GM12878 (cell line): ENCODE results near the gene ASGR2. TPM values are rescaled to one million over a fixed set of nuclear protein-coding genes. Genes with fewer than 3 reads are reported as not detected.

Source experiments
- ATAC-seq: fragments of 200-7000 bp; cut with Tn5 transposase; 3 replicates; pipeline ENCODE4 v1.9.1; 2020; ENCODE audit warnings: mild to moderate bottlenecking, moderate library complexity
- BruUV-seq: library from RNA; stranded (reverse); fragments of 400-500 nt; replicated peaks from 2 replicates; lab custom pipeline; 2021; lab: Mats Ljungman, UMichigan
- CTCF ChIA-PET: fragments of 300-600 bp; sonication (Branson Sonifier 250); formaldehyde crosslinking; extraction: SDS; loops from one replicate; lab custom pipeline; 2021; ENCODE audit warnings: inconsistent platforms; lab: Yijun Ruan, JAX
- POLR2A ChIA-PET: fragments of 350-600 bp; formaldehyde crosslinking; extraction: SDS; loops from one replicate; lab custom pipeline; 2021; ENCODE audit warnings: inconsistent platforms; lab: Charles Lee
- RAD21 ChIA-PET: fragments of 300-600 bp; sonication (Branson Sonifier 250); formaldehyde crosslinking; loops from one replicate; lab custom pipeline; 2023; ENCODE audit warnings: antibody characterized with exemption; ENCODE audit not compliant: unreplicated experiment; lab: Charles Lee
- SMC1A ChIA-PET: fragments of 300-600 bp; sonication (Branson Sonifier 250); formaldehyde crosslinking; loops from one replicate; lab custom pipeline; 2023; ENCODE audit not compliant: unreplicated experiment, uncharacterized antibody; lab: Charles Lee
- DNase-seq: peaks from one replicate; pipeline ENCODE4 v3.0.0-alpha.2; 2011; ENCODE audit warnings: low read depth, low spot score
- FAIRE-seq: peaks from 3 replicates; lab custom pipeline; 2011; peaks lifted over from hg19 to GRCh38; lab: Jason Lieb, UNC
- H2AFZ ChIP-seq: 2 replicates; pipeline ENCODE4 v1.6.0; 2011; ENCODE audit warnings: low read depth, low read length, control low read depth; ENCODE audit not compliant: control insufficient read depth
- H3K27ac ChIP-seq: 2 replicates; pipeline ENCODE4 v1.5.1; 2011; ENCODE audit warnings: control low read depth; ENCODE audit not compliant: control insufficient read depth, insufficient read depth
- H3K27me3 ChIP-seq, 2 experiments: replicated peaks in 1 of 2; 2 replicates each; pipeline versions ENCODE4 v1.6.0 to v1.6.1; 2011; ENCODE audit warnings: low read length in 1 of 2; ENCODE audit not compliant: control insufficient read depth in 2 of 2, insufficient read depth in 2 of 2
- H3K36me3 ChIP-seq, 2 experiments: 2 replicates each; pipeline ENCODE4 v1.5.1; 2011; ENCODE audit warnings: low read length in 1 of 2; ENCODE audit not compliant: control insufficient read depth in 2 of 2, insufficient read depth in 2 of 2
- H3K4me1 ChIP-seq: 2 replicates; pipeline ENCODE4 v1.6.1; 2011; ENCODE audit warnings: mild to moderate bottlenecking, low read length, moderate library complexity, mixed read lengths; ENCODE audit not compliant: control insufficient read depth, insufficient read depth
- H3K4me2 ChIP-seq: 2 replicates; pipeline ENCODE4 v1.6.0; 2011; ENCODE audit warnings: control low read depth; ENCODE audit not compliant: control insufficient read depth, insufficient read depth
- H3K4me3 ChIP-seq: fragments of 200-600 bp; sonication (generic); 2 replicates; pipeline ENCODE4 v1.5.1; 2016
- H3K79me2 ChIP-seq: 2 replicates; pipeline ENCODE4 v1.6.0; 2011; ENCODE audit warnings: low read length; ENCODE audit not compliant: control insufficient read depth, insufficient read depth
- H3K9ac ChIP-seq: 2 replicates; pipeline ENCODE4 v1.8.0; 2011; ENCODE audit warnings: low read length, control low read depth, mixed read lengths; ENCODE audit not compliant: control insufficient read depth, insufficient read depth
- H3K9me3 ChIP-seq: replicated peaks from 3 replicates; pipeline ENCODE4 v1.5.1; 2011; ENCODE audit warnings: mild to moderate bottlenecking, low read length; ENCODE audit not compliant: control insufficient read depth, insufficient read depth
- H4K20me1 ChIP-seq: 2 replicates; pipeline ENCODE4 v1.6.0; 2011; ENCODE audit not compliant: control insufficient read depth, insufficient read depth
- CBFB ChIP-seq: IDR thresholded peaks from 2 replicates; pipeline ENCODE4 v1.6.1; 2016; ENCODE audit warnings: antibody characterized with exemption, low read depth
- FOXK2 ChIP-seq: fragments of 450-650 bp; IDR thresholded peaks from 2 replicates; pipeline ENCODE4 v1.6.1; 2017; ENCODE audit warnings: mild to moderate bottlenecking, moderate library complexity
- IRF4 ChIP-seq: IDR thresholded peaks from 2 replicates; pipeline ENCODE4 v1.6.1; 2011; ENCODE audit warnings: low read depth, low read length
- MAX ChIP-seq: IDR thresholded peaks from 2 replicates; pipeline ENCODE4 v1.6.1; 2012; ENCODE audit warnings: low read depth, low read length, improper control_type of control experiment
- MTA2 ChIP-seq: fragments of 450-650 bp; IDR thresholded peaks from 2 replicates; pipeline ENCODE4 v1.6.1; 2016; ENCODE audit warnings: low read depth, mild to moderate bottlenecking, moderate library complexity
- NR2F1 ChIP-seq: fragments of 450-650 bp; conservative IDR thresholded peaks from 2 replicates; pipeline ENCODE4 v1.6.1; 2017; ENCODE audit warnings: mild to moderate bottlenecking
- PKNOX1 ChIP-seq: fragments of 450-650 bp; IDR thresholded peaks from 2 replicates; pipeline ENCODE4 v1.6.1; 2016; ENCODE audit warnings: mild to moderate bottlenecking
- ZNF592 ChIP-seq: fragments of 450-650 bp; IDR thresholded peaks from 2 replicates; pipeline ENCODE4 v1.6.1; 2017; ENCODE audit warnings: mild to moderate bottlenecking, moderate library complexity
- WGBS: methylation state at CpG from one replicate; pipeline ENCODE4 v1.1.6; 2016; ENCODE audit warnings: low lambda C conversion rate; ENCODE audit not compliant: insufficient replicate concordance, insufficient coverage; ENCODE audit errors: missing lambda C conversion rate; 5-methylcytosine and 5-hydroxymethylcytosine counted together
- in situ Hi-C: fragments of 300-500 bp; cut with MboI; formaldehyde crosslinking; loops from 9 replicates; pipeline ENCODE4 v1.14.3; 2018; ENCODE audit warnings: mixed read lengths
- intact Hi-C: fragments of 100-400 bp; cut with micrococcal nuclease; formaldehyde crosslinking; loops from one replicate; pipeline ENCODE4 v1.14.2; 2022; ENCODE audit not compliant: unreplicated experiment
- polyA plus RNA-seq, 11 experiments: library from polyadenylated mRNA; depleted of rRNA in 4 of 11; unstranded in 6 of 11; stranded (reverse) in 5 of 11; fragments of >200 nt; fragmentation: Nextera tagmentation in 4 of 11; fragmentation: Illumina TruSeq in 1 of 11; extraction: Ambion mirVana in 4 of 11; extraction: Trizol in 1 of 11; gene quantifications; 1 replicate in 1 of 11; 2 replicates in 10 of 11; pipeline versions ENCODE4 v1.2.1 to v1.2.3, GENCODE V29; 2011 to 2016; ENCODE audit warnings: inconsistent platforms in 2 of 11, missing spikeins in 2 of 11, low read depth in 1 of 11
- total RNA-seq, 4 experiments: library from RNA; depleted of rRNA in 3 of 4; stranded (reverse); fragments of >200 nt in 3 of 4; fragmentation: Illumina TruSeq in 1 of 4; extraction: Trizol in 1 of 4; gene quantifications; 2 replicates each; pipeline versions ENCODE4 v1.2.1 to v1.2.3, GENCODE V29; 2013 to 2021
- TF ChIP-seq, protein P1 (sequence below): fragments of 450-650 bp; IDR thresholded peaks from 2 replicates; pipeline ENCODE4 v1.6.1; 2016; ENCODE audit warnings: mild to moderate bottlenecking, moderate library complexity, borderline replicate concordance
- TF ChIP-seq, protein P2 (sequence below): fragments of 450-650 bp; formaldehyde crosslinking; IDR thresholded peaks from 2 replicates; pipeline ENCODE4 v1.4.0; 2022; ENCODE audit warnings: mild to moderate bottlenecking, moderate library complexity

ASGR2 gene
- total and polyA plus RNA-seq, 10 of the 15 experiments (the other 5 are each of a cell fraction or from before 2014, with no cell fraction given), result not detected

GRCh38 chr17:7112510-7113108 is 2.0 kb downstream of the ASGR2 start:
- H3K4me3 ChIP-seq, result no peak overlapping the region
- FAIRE-seq, result no peak
- H3K27me3 ChIP-seq, result no peaks in the 10 kb centered on the region
- no peaks in the 10 kb centered on the region for H4K20me1 ChIP-seq
- H3K36me3 ChIP-seq, result no peaks in the 10 kb centered on the region
- peaks cover 7% of the 10 kb centered on the region for H3K4me1 ChIP-seq
- no peak overlapping the region for H3K9ac ChIP-seq
- 83% methylated on average over 10 of the region's 10 CpGs for WGBS
- H3K27ac ChIP-seq, result no peak overlapping the region
- H3K79me2 ChIP-seq, result no peaks in the 10 kb centered on the region
- H3K9me3 ChIP-seq, result no peaks in the 10 kb centered on the region
- in situ Hi-C loops (no loop called here), intact Hi-C loops (no loop called here)
- H2AFZ ChIP-seq, result no peak overlapping the region
- DNase-seq, result no peak
- H3K4me2 ChIP-seq, result no peak overlapping the region
- ChIA-PET POLR2A (interaction anchor here (0.6 kb wide), 1 partner anchor 885 kb away, joined by 3 read pairs; no protein-coding TSS in a partner anchor), CTCF (interaction anchor here (0.6 kb wide), 1 partner anchor 40 kb away, joined by 3 read pairs; no protein-coding TSS in a partner anchor), SMC1A (interaction anchor here (0.7 kb wide), 2 partner anchors 20 to 55 kb away, joined by 3 to 4 read pairs; no protein-coding TSS in a partner anchor), RAD21 (no interaction called here)
- no TSS peak for BruUV-seq
- ATAC-seq, result no peak
- TF ChIP-seq CBFB (no peak), IRF4 (no peak), MAX (no peak), ZNF592 (no peak), NR2F1 (no peak), MTA2 (no peak), PKNOX1 (no peak), FOXK2 (no peak)
- TF ChIP-seq, protein P1, sequence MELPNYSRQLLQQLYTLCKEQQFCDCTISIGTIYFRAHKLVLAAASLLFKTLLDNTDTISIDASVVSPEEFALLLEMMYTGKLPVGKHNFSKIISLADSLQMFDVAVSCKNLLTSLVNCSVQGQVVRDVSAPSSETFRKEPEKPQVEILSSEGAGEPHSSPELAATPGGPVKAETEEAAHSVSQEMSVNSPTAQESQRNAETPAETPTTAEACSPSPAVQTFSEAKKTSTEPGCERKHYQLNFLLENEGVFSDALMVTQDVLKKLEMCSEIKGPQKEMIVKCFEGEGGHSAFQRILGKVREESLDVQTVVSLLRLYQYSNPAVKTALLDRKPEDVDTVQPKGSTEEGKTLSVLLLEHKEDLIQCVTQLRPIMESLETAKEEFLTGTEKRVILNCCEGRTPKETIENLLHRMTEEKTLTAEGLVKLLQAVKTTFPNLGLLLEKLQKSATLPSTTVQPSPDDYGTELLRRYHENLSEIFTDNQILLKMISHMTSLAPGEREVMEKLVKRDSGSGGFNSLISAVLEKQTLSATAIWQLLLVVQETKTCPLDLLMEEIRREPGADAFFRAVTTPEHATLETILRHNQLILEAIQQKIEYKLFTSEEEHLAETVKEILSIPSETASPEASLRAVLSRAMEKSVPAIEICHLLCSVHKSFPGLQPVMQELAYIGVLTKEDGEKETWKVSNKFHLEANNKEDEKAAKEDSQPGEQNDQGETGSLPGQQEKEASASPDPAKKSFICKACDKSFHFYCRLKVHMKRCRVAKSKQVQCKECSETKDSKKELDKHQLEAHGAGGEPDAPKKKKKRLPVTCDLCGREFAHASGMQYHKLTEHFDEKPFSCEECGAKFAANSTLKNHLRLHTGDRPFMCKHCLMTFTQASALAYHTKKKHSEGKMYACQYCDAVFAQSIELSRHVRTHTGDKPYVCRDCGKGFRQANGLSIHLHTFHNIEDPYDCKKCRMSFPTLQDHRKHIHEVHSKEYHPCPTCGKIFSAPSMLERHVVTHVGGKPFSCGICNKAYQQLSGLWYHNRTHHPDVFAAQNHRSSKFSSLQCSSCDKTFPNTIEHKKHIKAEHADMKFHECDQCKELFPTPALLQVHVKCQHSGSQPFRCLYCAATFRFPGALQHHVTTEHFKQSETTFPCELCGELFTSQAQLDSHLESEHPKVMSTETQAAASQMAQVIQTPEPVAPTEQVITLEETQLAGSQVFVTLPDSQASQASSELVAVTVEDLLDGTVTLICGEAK, result no peak
- TF ChIP-seq, protein P2, sequence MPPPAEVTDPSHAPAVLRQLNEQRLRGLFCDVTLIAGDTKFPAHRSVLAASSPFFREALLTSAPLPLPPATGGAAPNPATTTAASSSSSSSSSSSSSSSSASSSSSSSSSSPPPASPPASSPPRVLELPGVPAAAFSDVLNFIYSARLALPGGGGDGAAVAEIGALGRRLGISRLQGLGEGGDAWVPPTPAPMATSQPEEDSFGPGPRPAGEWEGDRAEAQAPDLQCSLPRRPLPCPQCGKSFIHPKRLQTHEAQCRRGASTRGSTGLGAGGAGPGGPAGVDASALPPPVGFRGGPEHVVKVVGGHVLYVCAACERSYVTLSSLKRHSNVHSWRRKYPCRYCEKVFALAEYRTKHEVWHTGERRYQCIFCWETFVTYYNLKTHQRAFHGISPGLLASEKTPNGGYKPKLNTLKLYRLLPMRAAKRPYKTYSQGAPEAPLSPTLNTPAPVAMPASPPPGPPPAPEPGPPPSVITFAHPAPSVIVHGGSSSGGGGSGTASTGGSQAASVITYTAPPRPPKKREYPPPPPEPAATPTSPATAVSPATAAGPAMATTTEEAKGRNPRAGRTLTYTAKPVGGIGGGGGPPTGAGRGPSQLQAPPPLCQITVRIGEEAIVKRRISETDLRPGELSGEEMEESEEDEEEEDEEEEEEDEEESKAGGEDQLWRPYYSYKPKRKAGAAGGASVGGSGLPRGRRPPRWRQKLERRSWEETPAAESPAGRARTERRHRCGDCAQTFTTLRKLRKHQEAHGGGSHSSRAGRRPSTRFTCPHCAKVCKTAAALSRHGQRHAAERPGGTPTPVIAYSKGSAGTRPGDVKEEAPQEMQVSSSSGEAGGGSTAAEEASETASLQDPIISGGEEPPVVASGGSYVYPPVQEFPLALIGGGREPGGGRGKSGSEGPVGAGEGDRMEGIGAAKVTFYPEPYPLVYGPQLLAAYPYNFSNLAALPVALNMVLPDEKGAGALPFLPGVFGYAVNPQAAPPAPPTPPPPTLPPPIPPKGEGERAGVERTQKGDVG (CRISPR knock-in tag), result no peak
